Stimulated activated naive B cell treated with anti-CD40 and anti-IgM and Interleukin-4, amounts not matched to agents 10 μg/mL and 1 μg/mL and 100 μg/mL, for 72 hours (primary cell): ENCODE results near the gene GAST.

Experiments
- ATAC-seq, 2 donors: fragments of 150-1000 bp; cut with Tn5 transposase; replicated peaks; 2 replicates each; pipeline ENCODE4 v1.10.0; 2021; ENCODE audit warnings: moderate library complexity in 1 of 2
- DNase-seq: peaks from one replicate; pipeline ENCODE4 v3.0.0; 2021
- H3K27ac Mint-ChIP-seq: one replicate; pipeline ENCODE4 v1.8.0; 2022; ENCODE audit warnings: mild to moderate bottlenecking, mixed read lengths
- H3K27me3 Mint-ChIP-seq, 2 donors: one replicate each; pipeline ENCODE4 v1.8.0; 2022; ENCODE audit warnings: mixed read lengths in 2 of 2
- H3K36me3 Mint-ChIP-seq, 2 donors: one replicate each; pipeline ENCODE4 v1.8.0; 2022; ENCODE audit warnings: mixed read lengths in 2 of 2, mild to moderate bottlenecking in 1 of 2
- H3K4me1 Mint-ChIP-seq, 2 donors: one replicate each; pipeline ENCODE4 v1.8.0; 2022; ENCODE audit warnings: mixed read lengths in 2 of 2, mild to moderate bottlenecking in 1 of 2
- H3K4me3 Mint-ChIP-seq, 2 donors: one replicate each; pipeline ENCODE4 v1.8.0; 2022; ENCODE audit warnings: mild to moderate bottlenecking in 2 of 2, mixed read lengths in 2 of 2, moderate library complexity in 1 of 2
- H3K9me3 Mint-ChIP-seq, 2 donors: one replicate each; pipeline ENCODE4 v1.8.0; 2022; ENCODE audit warnings: mixed read lengths in 2 of 2, mild to moderate bottlenecking in 1 of 2

Gene GAST

DNA sequence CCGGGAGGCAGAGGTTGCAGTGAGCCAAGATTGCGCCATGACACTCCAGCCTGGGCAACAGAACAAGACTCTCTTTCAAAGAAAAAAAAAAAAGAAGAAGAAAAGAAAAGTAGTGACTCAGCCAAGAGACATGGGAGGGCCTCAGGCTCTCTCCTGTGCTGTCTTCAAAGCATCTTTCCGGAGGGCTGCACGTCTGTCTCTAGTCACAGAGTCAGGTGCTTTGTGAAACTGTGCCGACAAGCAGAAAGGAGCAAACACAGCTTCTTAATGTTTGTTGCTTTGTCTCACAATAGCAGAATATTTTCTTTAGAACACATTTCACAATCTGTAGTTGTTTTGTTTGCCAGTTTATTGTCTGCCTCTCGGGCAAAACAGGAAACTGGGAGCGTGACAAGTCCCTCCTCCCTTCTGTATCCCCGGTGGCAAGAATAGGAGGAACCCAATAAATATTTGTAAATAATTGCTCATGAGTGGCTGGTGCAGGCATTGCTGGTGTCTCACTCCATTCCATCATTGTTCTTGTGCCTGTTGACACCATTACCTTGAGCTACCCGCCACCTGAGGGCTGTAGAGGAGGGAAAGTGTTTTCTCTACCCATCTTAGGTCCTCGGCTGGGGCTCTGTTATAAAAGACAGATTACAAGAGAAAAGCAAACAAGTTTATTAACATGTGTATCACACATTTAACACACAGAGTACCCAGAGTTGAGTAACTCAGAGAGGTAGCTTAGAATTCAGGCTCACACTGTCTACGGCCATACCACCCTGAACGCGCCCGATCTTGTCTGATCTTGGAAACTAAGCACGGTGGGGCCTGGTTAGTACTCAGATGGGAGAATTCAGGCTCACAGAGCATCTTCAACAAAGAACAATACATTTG lies 5.5 kb downstream of the GAST start:
- ATAC-seq (no peak), DNase-seq (no peak)
- H3K27ac Mint-ChIP-seq, result no peak overlapping the region
- peaks cover 6 to 11% of the 10 kb centered on the region in 2 donors for H3K27me3 Mint-ChIP-seq
- peaks cover 0 to 3% of the 10 kb centered on the region in 2 donors for H3K4me1 Mint-ChIP-seq
- H3K4me3 Mint-ChIP-seq, result no peak overlapping the region
- no peaks in the 10 kb centered on the region for H3K9me3 Mint-ChIP-seq
- H3K36me3 Mint-ChIP-seq, result no peaks in the 10 kb centered on the region

DNA sequence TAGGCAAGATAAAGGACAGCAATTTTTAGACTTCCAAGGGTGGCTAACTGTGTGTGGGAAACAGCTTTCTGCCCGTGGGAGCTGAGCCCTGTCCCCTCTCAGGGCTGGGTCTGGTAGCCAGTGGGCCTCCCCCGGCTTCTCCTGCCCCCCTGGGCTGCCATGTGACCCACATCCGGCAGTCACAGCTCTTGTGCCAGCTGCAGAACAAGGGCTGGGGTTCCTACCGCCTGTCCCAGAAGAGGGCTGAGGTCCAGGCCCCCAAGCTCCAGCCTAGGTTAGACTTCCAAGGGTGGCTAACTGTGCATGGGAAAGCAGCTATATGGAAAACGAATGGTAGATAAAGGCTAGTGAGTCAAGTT lies 6.1 kb downstream of the GAST start:
- DNase-seq (no peak), ATAC-seq (no peak)
- no peaks in the 10 kb centered on the region for H3K36me3 Mint-ChIP-seq
- no peaks in the 10 kb centered on the region for H3K9me3 Mint-ChIP-seq
- H3K27me3 Mint-ChIP-seq, result peaks cover 9 to 13% of the 10 kb centered on the region in 2 donors
- no peak overlapping the region for H3K27ac Mint-ChIP-seq
- no peak overlapping the region for H3K4me3 Mint-ChIP-seq
- peaks cover 0 to 3% of the 10 kb centered on the region in 2 donors for H3K4me1 Mint-ChIP-seq

DNA sequence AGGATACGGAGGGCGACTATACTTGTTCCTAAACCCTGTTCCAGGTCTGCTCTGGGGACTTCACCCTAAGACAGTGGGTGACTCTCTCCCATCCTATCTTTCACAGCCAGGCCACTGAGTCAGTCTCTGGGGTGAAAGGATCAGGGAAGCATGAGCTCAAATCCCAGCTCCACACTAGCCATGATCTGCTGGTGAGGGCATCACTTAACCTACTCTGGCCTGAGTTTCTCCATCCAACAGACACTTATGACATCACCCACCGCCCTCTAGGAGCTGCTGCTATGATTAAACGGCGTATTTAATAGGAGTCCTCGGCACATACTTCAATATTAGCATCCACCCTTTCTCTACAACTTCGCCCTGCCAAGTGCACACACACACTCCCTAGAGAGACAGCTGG lies 10.1 kb downstream of the GAST start:
- DNase-seq (no peak), ATAC-seq (no peak)
- no peaks in the 10 kb centered on the region for H3K9me3 Mint-ChIP-seq
- peaks cover 13 to 17% of the 10 kb centered on the region in 2 donors for H3K27me3 Mint-ChIP-seq
- H3K4me1 Mint-ChIP-seq, result peaks cover 0 to 3% of the 10 kb centered on the region in 2 donors
- H3K36me3 Mint-ChIP-seq, result no peaks in the 10 kb centered on the region
- H3K27ac Mint-ChIP-seq, result no peak overlapping the region
- H3K4me3 Mint-ChIP-seq, result no peak overlapping the region

DNA sequence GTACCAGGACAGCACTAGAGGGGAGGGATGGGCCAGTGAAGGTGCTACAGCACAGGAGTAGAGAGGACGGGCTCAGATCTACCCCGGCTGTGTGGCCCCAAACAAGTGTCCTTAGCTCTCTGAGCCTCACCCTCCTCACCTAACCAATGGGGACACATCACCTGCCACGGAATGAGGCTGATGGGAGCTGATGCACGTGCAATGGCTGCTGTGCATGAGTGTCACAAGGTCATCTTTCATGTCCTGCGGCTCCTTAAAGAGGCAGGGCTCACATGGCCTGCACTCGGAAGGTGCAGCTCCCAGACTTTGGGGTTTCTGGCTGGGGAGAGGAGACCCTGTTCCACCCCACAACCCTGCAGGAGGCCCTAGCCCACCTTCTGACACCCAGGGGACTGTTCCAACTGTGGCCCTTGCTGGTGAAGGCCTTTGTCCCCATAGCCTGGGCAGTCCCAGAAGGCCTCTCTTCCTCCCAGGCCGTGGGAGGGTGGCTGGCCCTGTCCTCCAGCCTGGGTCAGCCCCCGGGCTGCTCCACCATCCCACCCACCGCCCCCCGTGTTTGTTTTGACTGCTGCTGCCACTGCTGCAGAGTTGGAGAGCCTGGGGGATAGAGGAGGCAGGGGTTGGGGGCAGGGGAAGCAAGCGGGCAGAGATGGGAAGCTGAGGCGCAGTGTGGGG lies 11.8 kb downstream of the GAST start:
- Mint-ChIP-seq H3K27ac (no peak overlapping the region), H3K4me3 (no peak overlapping the region), H3K4me1 (peaks cover 0 to 3% of the 10 kb centered on the region in 2 donors), H3K9me3 (no peaks in the 10 kb centered on the region), H3K27me3 (peaks cover 13 to 25% of the 10 kb centered on the region in 2 donors), H3K36me3 (no peaks in the 10 kb centered on the region)
- no peak for DNase-seq
- ATAC-seq, result no peak

DNA sequence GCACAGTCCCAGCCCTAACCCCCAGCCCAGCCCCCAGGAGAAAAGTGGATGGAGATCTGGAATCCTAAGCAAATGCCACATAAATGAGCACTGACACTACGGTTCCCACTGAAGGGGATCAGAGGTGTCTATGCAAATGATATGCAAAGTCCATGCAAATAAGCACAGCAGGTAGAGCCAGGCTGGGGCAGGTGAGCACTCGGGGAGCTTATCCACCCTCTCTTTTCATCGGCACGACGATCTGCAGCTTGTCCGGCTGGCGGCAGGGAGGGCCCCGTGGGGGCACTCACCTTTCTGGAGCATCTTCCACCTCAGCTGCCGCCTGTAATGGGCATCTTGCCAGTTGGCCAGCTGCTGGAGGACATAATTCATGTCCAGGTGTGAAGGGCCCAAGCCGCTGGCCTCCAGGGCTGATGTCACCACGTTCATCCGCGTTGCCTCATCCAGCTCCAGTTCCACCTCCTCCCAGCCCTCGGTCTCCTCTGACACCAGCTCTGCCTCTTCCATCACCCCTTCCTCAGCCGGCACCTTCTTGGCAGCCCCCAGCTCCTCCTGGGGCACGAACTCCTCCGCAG lies 12.4 kb downstream of the GAST start:
- no peak for DNase-seq
- Mint-ChIP-seq H3K4me1 (peaks cover 0 to 3% of the 10 kb centered on the region in 2 donors), H3K27ac (no peak overlapping the region), H3K27me3 (peaks cover 13 to 26% of the 10 kb centered on the region in 2 donors), H3K4me3 (no peak overlapping the region), H3K36me3 (no peaks in the 10 kb centered on the region), H3K9me3 (no peaks in the 10 kb centered on the region)
- ATAC-seq, result no peak

DNA sequence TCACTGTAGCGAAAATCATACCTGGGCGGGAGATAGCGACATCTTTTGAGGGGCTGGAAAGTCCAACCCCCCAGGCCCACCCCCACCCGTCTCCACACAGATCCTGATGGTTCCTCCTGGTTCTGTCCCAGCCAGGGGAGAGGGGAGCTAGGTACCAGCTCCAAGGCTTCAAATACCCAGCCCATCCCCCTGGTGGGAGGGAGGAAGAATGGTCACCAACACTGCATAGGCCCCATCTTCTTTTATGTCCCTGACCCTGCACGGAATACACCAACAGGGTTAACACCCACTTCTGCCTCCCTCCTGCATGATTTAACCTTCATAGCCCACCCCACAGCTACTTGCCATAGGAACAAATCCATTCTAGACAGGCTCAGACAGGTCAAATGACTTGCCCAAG lies 13.0 kb downstream of the GAST start:
- Mint-ChIP-seq H3K4me3 (no peak overlapping the region), H3K36me3 (no peaks in the 10 kb centered on the region), H3K27ac (no peak overlapping the region), H3K27me3 (peaks cover 13 to 31% of the 10 kb centered on the region in 2 donors), H3K9me3 (no peaks in the 10 kb centered on the region), H3K4me1 (peaks cover 0 to 3% of the 10 kb centered on the region in 2 donors)
- DNase-seq (no peak), ATAC-seq (no peak)

DNA sequence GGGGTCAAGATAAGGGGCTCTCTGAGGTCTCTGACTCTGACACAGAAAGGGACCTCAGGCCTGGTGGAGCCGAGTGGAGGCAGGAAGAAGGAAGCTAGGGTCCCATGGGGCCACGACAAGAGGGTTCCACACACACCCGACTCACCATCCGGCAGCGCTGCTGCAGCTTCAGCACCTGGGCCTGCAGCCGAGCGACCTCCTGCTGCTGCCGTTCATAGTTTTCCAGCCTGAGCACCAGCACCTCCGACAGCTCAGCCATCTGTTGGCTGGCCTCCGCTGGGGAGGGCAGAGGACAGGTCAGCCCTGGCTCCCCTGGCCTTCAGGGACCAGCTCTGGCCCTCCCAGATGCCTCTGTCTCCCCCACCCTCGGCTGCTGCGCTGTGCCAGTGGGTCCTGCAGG lies 15.9 kb downstream of the GAST start:
- no peak overlapping the region for H3K4me3 Mint-ChIP-seq

DNA sequence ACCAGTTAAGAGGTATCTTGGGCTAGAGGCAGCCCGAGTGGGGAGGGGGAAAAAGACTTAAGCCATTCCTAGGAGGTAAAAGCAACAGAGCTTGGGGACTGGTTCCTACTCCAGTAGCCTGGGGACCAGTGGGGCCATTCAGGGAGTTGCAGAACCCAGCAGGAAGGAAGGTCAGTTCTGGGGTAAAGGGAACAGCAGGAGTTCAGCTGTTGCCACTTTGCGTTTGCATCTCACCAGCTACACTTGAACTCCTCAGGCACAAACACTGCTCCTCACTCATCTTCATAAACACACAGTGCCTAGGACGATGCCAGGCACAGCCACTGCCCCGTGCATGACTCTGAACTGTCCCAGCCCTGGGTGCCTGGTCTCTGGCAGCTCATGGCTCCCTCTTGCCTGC lies 18.3 kb downstream of the GAST start:
- H3K9me3 Mint-ChIP-seq, result no peaks in the 10 kb centered on the region
- DNase-seq (no peak), ATAC-seq (no peak)
- H3K27me3 Mint-ChIP-seq, result peaks cover 38 to 66% of the 10 kb centered on the region in 2 donors
- H3K4me1 Mint-ChIP-seq, result peaks cover 17 to 21% of the 10 kb centered on the region in 2 donors
- no peak overlapping the region for H3K4me3 Mint-ChIP-seq
- no peaks in the 10 kb centered on the region for H3K36me3 Mint-ChIP-seq
- no peak overlapping the region for H3K27ac Mint-ChIP-seq

More for the DNA sequence above, 15.9 kb downstream of the GAST start:
- H3K27ac Mint-ChIP-seq, result no peak overlapping the region
- peak in 1 of 2 donors; percentile 43 for ATAC-seq
- no peak for DNase-seq
- H3K27me3 Mint-ChIP-seq, result peaks cover 24 to 49% of the 10 kb centered on the region in 2 donors
- no peaks in the 10 kb centered on the region for H3K9me3 Mint-ChIP-seq
- no peaks in the 10 kb centered on the region for H3K36me3 Mint-ChIP-seq
- H3K4me1 Mint-ChIP-seq, result peaks cover 0 to 8% of the 10 kb centered on the region in 2 donors

DNA sequence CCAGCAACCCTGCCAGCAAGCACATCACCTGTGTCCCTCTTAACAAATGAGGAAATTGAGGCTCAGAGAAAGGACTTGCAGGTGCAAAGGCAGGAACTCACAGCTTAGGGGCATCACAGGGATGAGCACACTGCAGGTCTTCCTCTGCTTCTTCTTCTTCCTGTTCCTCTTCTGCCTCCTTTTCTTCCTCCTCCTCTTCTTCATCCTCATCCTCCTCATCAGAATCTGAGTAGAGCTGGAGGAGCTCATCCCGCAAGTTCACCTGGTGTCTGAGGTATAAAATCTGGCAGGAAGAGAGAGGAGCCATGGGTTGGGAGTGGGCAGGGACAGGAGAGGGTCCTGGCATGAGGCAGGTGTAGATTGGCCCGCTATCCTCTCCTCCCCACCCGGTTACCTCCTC lies 19.7 kb downstream of the GAST start:
- H3K9me3 Mint-ChIP-seq, result no peaks in the 10 kb centered on the region
- peaks cover 17 to 21% of the 10 kb centered on the region in 2 donors for H3K4me1 Mint-ChIP-seq
- DNase-seq (no peak), ATAC-seq (no peak)
- no peak overlapping the region for H3K27ac Mint-ChIP-seq
- no peak overlapping the region for H3K4me3 Mint-ChIP-seq
- H3K27me3 Mint-ChIP-seq, result peaks cover 50 to 79% of the 10 kb centered on the region in 2 donors
- H3K36me3 Mint-ChIP-seq, result no peaks in the 10 kb centered on the region

DNA sequence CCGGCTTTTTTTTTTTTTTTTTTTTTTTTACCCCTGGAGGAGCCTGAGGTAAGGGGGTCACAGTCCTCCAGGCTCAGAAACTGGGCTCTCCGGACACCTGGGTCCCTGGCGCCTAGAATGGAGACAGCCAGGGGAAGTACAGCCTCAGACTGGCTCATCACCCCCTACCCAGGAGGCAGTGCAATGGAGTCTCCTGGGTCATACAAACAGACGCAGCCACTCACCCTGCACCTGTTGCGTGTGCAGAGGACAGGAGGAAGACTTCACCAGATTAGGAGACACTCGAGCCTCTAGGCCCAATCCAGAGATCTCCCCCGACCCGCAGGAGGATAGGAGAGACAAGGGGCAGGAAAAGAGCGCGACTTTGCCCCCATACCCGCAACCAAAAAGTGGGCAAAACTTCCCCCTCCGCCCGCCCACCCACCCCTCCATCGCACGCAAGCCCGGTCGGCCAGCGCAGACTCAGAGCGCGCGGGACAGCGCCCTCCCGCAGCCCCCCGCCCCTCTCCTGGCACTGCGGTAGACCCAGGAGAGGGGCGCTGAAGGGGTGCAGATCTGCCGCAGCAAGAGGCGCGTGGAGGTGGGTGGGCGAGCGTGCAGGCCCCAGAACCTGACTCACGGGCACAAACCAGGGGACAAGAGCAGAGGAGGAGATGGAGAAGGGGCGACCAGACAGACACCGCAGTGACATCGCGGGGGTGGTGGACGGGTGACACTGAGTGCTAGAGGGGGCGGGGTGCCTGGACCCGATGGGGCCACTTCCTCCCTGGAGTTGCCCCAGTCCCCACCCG lies 21.4 kb downstream of the GAST start:
- peak overlapping the region; percentile 51 for H3K27ac Mint-ChIP-seq
- peaks cover 17 to 28% of the 10 kb centered on the region in 2 donors for H3K4me1 Mint-ChIP-seq
- H3K36me3 Mint-ChIP-seq, result no peaks in the 10 kb centered on the region
- ATAC-seq (no peak), DNase-seq (no peak)
- no peaks in the 10 kb centered on the region for H3K9me3 Mint-ChIP-seq
- peak overlapping the region; percentile 57 to 77 for H3K4me3 Mint-ChIP-seq
- peaks cover 59 to 87% of the 10 kb centered on the region in 2 donors for H3K27me3 Mint-ChIP-seq

DNA sequence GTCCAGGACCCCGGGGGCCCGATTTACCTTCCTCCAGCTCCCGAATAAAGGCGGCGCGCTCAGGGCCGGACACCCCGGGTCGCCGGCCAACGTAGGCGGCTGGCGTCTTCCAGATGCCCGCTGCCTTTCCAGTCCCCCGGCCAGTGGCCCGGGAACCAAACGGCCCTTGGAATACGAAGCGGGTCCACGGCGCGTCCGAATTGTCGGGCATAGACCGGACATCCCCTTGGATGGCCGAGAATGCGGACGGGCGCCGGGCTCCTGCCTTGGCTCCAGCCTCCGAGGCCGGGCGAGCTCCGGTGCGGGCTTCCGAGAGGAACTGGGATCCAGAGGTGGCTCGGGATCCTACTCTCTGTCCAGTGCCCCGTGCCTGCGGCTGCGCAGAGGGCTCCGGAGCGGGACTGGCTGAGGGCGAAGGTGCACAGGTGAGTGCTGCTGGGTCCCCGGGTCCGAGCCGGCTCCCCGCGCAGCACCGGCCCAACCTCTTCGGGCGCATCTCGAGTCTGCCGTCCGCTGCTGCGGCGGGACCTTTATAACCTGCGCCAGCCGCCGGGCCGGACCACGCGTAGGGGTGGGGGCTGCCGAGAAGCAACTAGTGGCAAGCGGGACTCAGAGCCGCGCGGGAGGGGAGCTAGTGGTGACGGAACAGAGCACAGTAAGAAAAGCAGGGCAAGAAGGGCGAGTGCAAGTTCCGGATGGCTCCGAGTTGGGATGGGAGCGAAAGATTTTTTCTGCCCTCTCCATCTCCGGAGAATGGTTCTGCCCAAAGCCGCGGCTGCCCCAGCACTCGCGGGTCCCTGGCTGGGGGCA lies 22.2 kb downstream of the GAST start, which contains the start of gene HAP1:
HAP1 (minus strand) TSS at position 505 of the 810 bp plus-strand sequence; CDS start at position 496, 9 bp downstream.
- no peaks in the 10 kb centered on the region for H3K9me3 Mint-ChIP-seq
- peak within 1 kb of the TSS; percentile 73 to 77 for H3K4me3 Mint-ChIP-seq
- H3K27ac Mint-ChIP-seq, result peak within 1 kb of the TSS; percentile 51
- H3K4me1 Mint-ChIP-seq, result peaks cover 17 to 28% of the 10 kb centered on the region in 2 donors
- H3K36me3 Mint-ChIP-seq, result no peaks in the 10 kb centered on the region
- peak; percentile 41 to 45 for ATAC-seq
- peaks cover 59 to 85% of the 10 kb centered on the region in 2 donors for H3K27me3 Mint-ChIP-seq
- peak; percentile 18 for DNase-seq

DNA sequence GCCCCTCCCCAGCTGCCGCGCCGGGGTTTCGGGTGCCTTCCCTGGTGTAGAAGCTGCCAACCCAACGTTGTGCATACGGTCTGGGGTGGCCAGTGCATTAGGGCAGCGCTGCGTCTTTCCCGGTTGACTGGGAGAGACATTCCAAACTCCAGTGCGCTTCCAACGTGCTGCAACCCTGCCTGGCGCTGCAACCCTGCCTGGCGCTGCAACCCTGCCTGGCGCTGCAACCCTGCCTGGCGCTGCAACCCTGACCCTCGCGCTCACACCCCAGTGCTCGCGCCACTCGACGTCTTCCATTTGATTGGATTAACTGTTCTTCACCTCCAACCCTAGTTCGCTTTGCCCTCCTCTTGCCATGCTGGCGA lies 22.8 kb downstream of the GAST start:
- ATAC-seq, result peak; percentile 17 to 21
- DNase-seq, result no peak
- Mint-ChIP-seq H3K4me1 (peaks cover 17 to 28% of the 10 kb centered on the region in 2 donors), H3K9me3 (no peaks in the 10 kb centered on the region), H3K4me3 (peak overlapping the region; percentile 73 to 77), H3K27me3 (peaks cover 59 to 86% of the 10 kb centered on the region in 2 donors), H3K36me3 (no peaks in the 10 kb centered on the region), H3K27ac (no peak overlapping the region)

DNA sequence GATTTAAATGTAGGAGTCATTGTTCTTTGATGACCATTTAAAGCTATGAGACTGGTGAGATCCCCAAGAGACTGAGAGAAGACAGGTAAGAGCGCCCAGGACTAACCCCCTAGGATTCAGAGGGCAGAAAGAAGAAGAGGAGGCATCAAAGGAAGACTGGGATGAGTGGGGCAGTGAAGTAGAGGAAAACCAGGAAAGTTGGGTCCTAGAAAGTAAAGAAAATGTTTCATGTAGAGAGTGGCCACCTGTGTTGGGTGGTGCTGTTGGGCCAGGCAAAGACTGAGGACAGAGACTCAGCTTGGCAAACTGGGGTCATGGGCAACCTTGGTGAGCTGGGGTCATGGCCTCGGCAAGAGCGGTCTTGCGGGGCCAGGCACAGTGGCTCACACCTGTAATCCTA lies 23.6 kb downstream of the GAST start:
- no peak overlapping the region for H3K4me3 Mint-ChIP-seq
- peaks cover 55 to 77% of the 10 kb centered on the region in 2 donors for H3K27me3 Mint-ChIP-seq

More for the DNA sequence above, 23.6 kb downstream of the GAST start:
- Mint-ChIP-seq H3K9me3 (no peaks in the 10 kb centered on the region), H3K36me3 (no peaks in the 10 kb centered on the region), H3K27ac (no peak overlapping the region), H3K4me1 (peaks cover 17 to 28% of the 10 kb centered on the region in 2 donors)
- ATAC-seq, result no peak
- DNase-seq, result no peak
